OCI-LY1 (cell line): Measurements from ENCODE around the gene RNASE8.

Source experiments
- H2AFZ ChIP-seq: fragments of 200-600 bp; sonication (generic), shearing (Covaris generic); 2 replicates; pipeline ENCODE4 v1.6.0; 2014; ENCODE audit warnings: antibody characterized with exemption, mild to moderate bottlenecking, low read length
- H3F3A ChIP-seq: fragments of 200-600 bp; sonication (generic), shearing (Covaris generic); 2 replicates; pipeline ENCODE4 v1.6.0; 2014; ENCODE audit warnings: mild to moderate bottlenecking, antibody characterized with exemption, low read length, moderate library complexity; ENCODE audit not compliant: insufficient read depth
- H3K27ac ChIP-seq: fragments of 200-600 bp; sonication (generic); 2 replicates; pipeline ENCODE4 v1.5.1; 2014; ENCODE audit warnings: low read length, mixed run types, mild to moderate bottlenecking, low read depth; ENCODE audit not compliant: poor library complexity, severe bottlenecking
- H3K27me3 ChIP-seq: fragments of 200-600 bp; sonication (generic); 2 replicates; pipeline ENCODE4 v1.6.0; 2014; ENCODE audit warnings: antibody characterized with exemption, mild to moderate bottlenecking, low read length, moderate library complexity; ENCODE audit not compliant: insufficient read depth
- H3K36me3 ChIP-seq: fragments of 200-600 bp; sonication (generic); 2 replicates; pipeline ENCODE4 v1.6.1; 2014; ENCODE audit warnings: mild to moderate bottlenecking, antibody characterized with exemption, low read length, moderate library complexity, mixed read lengths; ENCODE audit not compliant: insufficient read depth
- H3K4me1 ChIP-seq: fragments of 200-600 bp; sonication (generic); 2 replicates; pipeline ENCODE4 v1.5.1; 2014; ENCODE audit warnings: mild to moderate bottlenecking, low read length, moderate library complexity; ENCODE audit not compliant: insufficient read depth, severe bottlenecking
- H3K4me2 ChIP-seq: fragments of 200-600 bp; sonication (generic), shearing (Covaris generic); 2 replicates; pipeline ENCODE4 v1.6.1; 2014; ENCODE audit warnings: low read length
- H3K4me3 ChIP-seq: fragments of 200-600 bp; sonication (generic); 2 replicates; pipeline ENCODE4 v1.5.1; 2014; ENCODE audit warnings: low read length, low read depth, mild to moderate bottlenecking, mixed read lengths; ENCODE audit not compliant: poor library complexity, severe bottlenecking
- H3K79me2 ChIP-seq: fragments of 200-600 bp; shearing (Covaris generic); 2 replicates; pipeline ENCODE4 v1.6.1; 2016; ENCODE audit warnings: mixed run types, low read length, mixed read lengths; ENCODE audit not compliant: insufficient read depth
- H3K9ac ChIP-seq: fragments of 200-600 bp; sonication (generic), shearing (Covaris generic); 2 replicates; pipeline ENCODE4 v1.6.1; 2014; ENCODE audit warnings: mild to moderate bottlenecking, low read length, mixed read lengths
- H3K9me2 ChIP-seq: fragments of 200-600 bp; sonication (generic), shearing (Covaris generic); 2 replicates; pipeline ENCODE4 v1.6.1; 2014; ENCODE audit warnings: low read depth, mild to moderate bottlenecking, low read length, mixed read lengths
- H3K9me3 ChIP-seq: fragments of 200-600 bp; shearing (Covaris generic); 2 replicates; pipeline ENCODE4 v1.6.1; 2014; ENCODE audit warnings: low read length, mixed read lengths
- H4K20me1 ChIP-seq: fragments of 200-600 bp; sonication (generic), shearing (Covaris generic); 2 replicates; pipeline ENCODE4 v1.6.0; 2016; ENCODE audit warnings: mild to moderate bottlenecking, low read length; ENCODE audit not compliant: insufficient read depth
- CTCF ChIP-seq: fragments of 200-600 bp; sonication (generic), shearing (Covaris generic); IDR thresholded peaks from 2 replicates; pipeline ENCODE4 v1.5.1; 2017; ENCODE audit warnings: mild to moderate bottlenecking, antibody characterized with exemption, low read length, moderate library complexity, mixed read lengths
- EZH2 ChIP-seq: fragments of 200-600 bp; sonication (generic), shearing (Covaris generic); IDR thresholded peaks from 2 replicates; pipeline ENCODE4 v1.8.0; 2017; ENCODE audit warnings: borderline replicate concordance, mixed run types, mild to moderate bottlenecking, antibody characterized with exemption, low read length, moderate library complexity, mixed read lengths

RNASE8 gene

GRCh38 chr14:21098892-21099595 lies 41.4 kb downstream of the RNASE8 start:
- H3K4me3 ChIP-seq = peak overlapping the region; percentile 62
- H3K9me2 ChIP-seq = no peaks in the 10 kb centered on the region
- H2AFZ ChIP-seq = no peak overlapping the region
- TF ChIP-seq EZH2 (no peak), CTCF (no peak)
- H3F3A ChIP-seq = no peaks in the 10 kb centered on the region
- no peaks in the 10 kb centered on the region for H3K79me2 ChIP-seq
- H3K4me2 ChIP-seq = peak overlapping the region; percentile 82
- no peaks in the 10 kb centered on the region for H3K9me3 ChIP-seq
- no peaks in the 10 kb centered on the region for H3K27me3 ChIP-seq
- H3K36me3 ChIP-seq = no peaks in the 10 kb centered on the region
- H3K4me1 ChIP-seq = peaks cover 16% of the 10 kb centered on the region
- H4K20me1 ChIP-seq = no peaks in the 10 kb centered on the region
- peak overlapping the region; percentile 49 for H3K9ac ChIP-seq
- no peak overlapping the region for H3K27ac ChIP-seq

GRCh38 chr14:21099596-21099985 lies 42.0 kb downstream of the RNASE8 start:
- Histone ChIP-seq H3K27me3 (no peaks in the 10 kb centered on the region), H3K4me3 (no peak overlapping the region), H3K4me2 (no peak overlapping the region), H2AFZ (no peak overlapping the region), H3K9me3 (no peaks in the 10 kb centered on the region), H3K9me2 (no peaks in the 10 kb centered on the region), H3K79me2 (no peaks in the 10 kb centered on the region), H3K36me3 (no peaks in the 10 kb centered on the region), H3K27ac (no peak overlapping the region), H3K9ac (no peak overlapping the region), H4K20me1 (no peaks in the 10 kb centered on the region), H3K4me1 (peaks cover 18% of the 10 kb centered on the region), H3F3A (no peaks in the 10 kb centered on the region)
- TF ChIP-seq EZH2 (no peak), CTCF (no peak)

DNA sequence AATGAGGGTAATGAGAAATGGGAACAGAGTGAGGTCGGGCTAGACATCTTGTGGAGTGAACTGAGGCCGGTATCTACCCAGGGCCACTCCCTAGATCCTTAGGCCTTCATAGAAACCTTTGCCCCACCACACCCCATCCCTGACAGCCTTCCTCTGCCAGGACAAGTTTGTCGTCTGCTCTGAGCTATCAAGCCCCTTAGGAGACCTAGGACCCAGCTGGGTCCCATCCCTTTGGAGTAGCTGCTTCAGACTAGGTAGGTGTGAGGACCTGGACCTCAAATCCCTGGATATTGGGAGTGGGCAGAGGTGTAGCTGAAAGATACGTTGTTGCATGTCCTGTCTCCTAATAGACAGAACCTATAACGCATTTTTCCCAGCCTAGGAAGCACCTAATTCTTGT lies 43.3 kb downstream of the RNASE8 start, which contains the start of gene TMEM253:
Gene TMEM253, plus strand, starts transcription at position 136 of the 400 bp plus-strand sequence. CDS start 278 bp downstream, outside the sequence.
- no peak within 1 kb of the TSS for H2AFZ ChIP-seq
- H3K4me2 ChIP-seq = no peak within 1 kb of the TSS
- H3K36me3 ChIP-seq = no peaks in the 10 kb centered on the region
- peaks cover 24% of the 10 kb centered on the region for H3K4me1 ChIP-seq
- no peak within 1 kb of the TSS for H3K4me3 ChIP-seq
- H3K9me2 ChIP-seq = no peaks in the 10 kb centered on the region
- TF ChIP-seq EZH2 (no peak), CTCF (no peak)
- H3K79me2 ChIP-seq = no peaks in the 10 kb centered on the region
- no peaks in the 10 kb centered on the region for H3K9me3 ChIP-seq
- no peak within 1 kb of the TSS for H3K27ac ChIP-seq
- H3K9ac ChIP-seq = no peak within 1 kb of the TSS
- H3F3A ChIP-seq = no peaks in the 10 kb centered on the region
- H4K20me1 ChIP-seq = no peaks in the 10 kb centered on the region
- H3K27me3 ChIP-seq = no peaks in the 10 kb centered on the region
